ENCODE results near the gene RPL27A.

DNA sequence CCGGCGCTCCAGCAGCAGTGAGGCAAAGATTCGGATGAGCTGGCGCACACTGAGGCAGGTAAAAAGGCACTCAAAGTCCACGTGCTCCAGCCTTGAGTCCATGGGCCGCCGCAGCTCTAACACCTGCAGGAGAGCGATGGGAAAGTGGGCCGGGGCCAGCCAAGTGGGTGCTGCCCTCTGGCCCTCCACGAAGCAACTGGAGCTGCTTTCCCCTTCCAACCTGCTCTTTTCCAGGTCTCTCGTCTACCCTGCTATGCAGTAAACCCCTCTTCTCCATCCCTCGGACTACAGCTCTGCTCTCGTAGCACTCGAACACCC is 20.0 kb downstream of the RPL27A start:
- TF ChIP-seq, protein P1, sequence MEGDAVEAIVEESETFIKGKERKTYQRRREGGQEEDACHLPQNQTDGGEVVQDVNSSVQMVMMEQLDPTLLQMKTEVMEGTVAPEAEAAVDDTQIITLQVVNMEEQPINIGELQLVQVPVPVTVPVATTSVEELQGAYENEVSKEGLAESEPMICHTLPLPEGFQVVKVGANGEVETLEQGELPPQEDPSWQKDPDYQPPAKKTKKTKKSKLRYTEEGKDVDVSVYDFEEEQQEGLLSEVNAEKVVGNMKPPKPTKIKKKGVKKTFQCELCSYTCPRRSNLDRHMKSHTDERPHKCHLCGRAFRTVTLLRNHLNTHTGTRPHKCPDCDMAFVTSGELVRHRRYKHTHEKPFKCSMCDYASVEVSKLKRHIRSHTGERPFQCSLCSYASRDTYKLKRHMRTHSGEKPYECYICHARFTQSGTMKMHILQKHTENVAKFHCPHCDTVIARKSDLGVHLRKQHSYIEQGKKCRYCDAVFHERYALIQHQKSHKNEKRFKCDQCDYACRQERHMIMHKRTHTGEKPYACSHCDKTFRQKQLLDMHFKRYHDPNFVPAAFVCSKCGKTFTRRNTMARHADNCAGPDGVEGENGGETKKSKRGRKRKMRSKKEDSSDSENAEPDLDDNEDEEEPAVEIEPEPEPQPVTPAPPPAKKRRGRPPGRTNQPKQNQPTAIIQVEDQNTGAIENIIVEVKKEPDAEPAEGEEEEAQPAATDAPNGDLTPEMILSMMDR (IDR thresholded peaks at IDR 0.05): no peak
- no peak for TF ChIP-seq POLR2A (IDR thresholded peaks at IDR 0.05)
